Bladder microvascular endothelial cell (primary cell): Measurements from ENCODE around the gene CATSPER4. TPM values are rescaled to one million over a fixed set of nuclear protein-coding genes. Genes with fewer than 3 reads are reported as not detected.

Experiments
- total RNA-seq: library from RNA; depleted of rRNA; stranded (reverse); fragments of >200 nt; gene quantifications from 2 replicates; pipeline ENCODE4 v1.2.3, GENCODE V29; 2014

Gene CATSPER4
- not detected in 2 replicates for total RNA-seq

GRCh38 chr1:26190373-26190987 lies at the start of gene CATSPER4:
Gene CATSPER4, plus strand, starts transcription at chr1:26190602. Its CDS starts 26 bp downstream, at chr1:26190628.

GRCh38 chr1:26158908-26159742 lies 31.3 kb upstream of the CATSPER4 start, which contains the start of gene FAM110D:
Gene FAM110D, plus strand, starts transcription at chr1:26159079. Its CDS starts 2,213 bp downstream, at chr1:26161292.

GRCh38 chr1:26168410-26169197 lies 21.8 kb upstream of the CATSPER4 start, which contains the start of gene C1orf232:
Gene C1orf232, minus strand, starts transcription at chr1:26168963. Its CDS starts 464 bp downstream, at chr1:26168499.

GRCh38 chr1:26169669-26170471 lies 20.5 kb upstream of the CATSPER4 start, which contains the start of gene ZNF593:
Gene ZNF593, plus strand, starts transcription at chr1:26169908. Its CDS starts 76 bp downstream, at chr1:26169984.

GRCh38 chr1:26171084-26172072 lies 19.0 kb upstream of the CATSPER4 start, which contains the start of gene ZNF593OS:
Gene ZNF593OS, minus strand, starts transcription at chr1:26171832. Its CDS starts 171 bp downstream, at chr1:26171661.

GRCh38 chr1:26177182-26177684 lies 13.2 kb upstream of the CATSPER4 start, which contains the start of gene CNKSR1:
Gene CNKSR1, plus strand, starts transcription at chr1:26177491. Its CDS starts 57 bp downstream, at chr1:26177548.

GRCh38 chr1:26233903-26234643 lies 43.7 kb downstream of the CATSPER4 start, which contains the start of gene CEP85:
Gene CEP85, plus strand, starts transcription at chr1:26234200. Its CDS starts 5,584 bp downstream, at chr1:26239784.

Other genes starting within 250 kb of the CATSPER4 start
- gene PAFAH2, start 192.5 kb upstream of the CATSPER4 start, total RNA-seq = 3.6 and 17.9 TPM in 2 replicates
- not detected in 2 replicates for gene EXTL1, start 168.8 kb upstream of the CATSPER4 start, total RNA-seq
- not detected in 2 replicates for gene SLC30A2, start 144.5 kb upstream of the CATSPER4 start, total RNA-seq
- under 0.01 TPM in 1 of 2 replicates, not detected in the other for gene TRIM63, start 123.0 kb upstream of the CATSPER4 start, total RNA-seq
- gene PDIK1L, start 78.8 kb upstream of the CATSPER4 start, total RNA-seq = 3.2 and 4.2 TPM in 2 replicates
- 3.1 and 7.9 TPM in 2 replicates for gene FAM110D, start 31.5 kb upstream of the CATSPER4 start, total RNA-seq
- not detected in 2 replicates for gene C1orf232, start 21.6 kb upstream of the CATSPER4 start, total RNA-seq
- gene ZNF593, start 20.7 kb upstream of the CATSPER4 start, total RNA-seq = 15.6 and 29.1 TPM in 2 replicates
- not detected in 2 replicates for gene ZNF593OS, start 18.8 kb upstream of the CATSPER4 start, total RNA-seq
- gene CNKSR1, start 13.1 kb upstream of the CATSPER4 start, total RNA-seq = 0.31 TPM in 1 of 2 replicates, not detected in the other
- gene CEP85, start 43.6 kb downstream of the CATSPER4 start, total RNA-seq = 8.6 and 12.3 TPM in 2 replicates
- gene SH3BGRL3, start 89.5 kb downstream of the CATSPER4 start, total RNA-seq = 14.6 and 20.7 TPM in 2 replicates
- gene UBXN11, start 116.0 kb downstream of the CATSPER4 start, total RNA-seq = 2.3 and 4.5 TPM in 2 replicates
- not detected in 2 replicates for gene CD52, start 127.4 kb downstream of the CATSPER4 start, total RNA-seq
- gene CRYBG2, start 163.5 kb downstream of the CATSPER4 start, total RNA-seq = 0.31 TPM in 1 of 2 replicates, not detected in the other
- not detected in 2 replicates for gene ZNF683, start 182.1 kb downstream of the CATSPER4 start, total RNA-seq
- not detected in 2 replicates for gene LIN28A, start 220.2 kb downstream of the CATSPER4 start, total RNA-seq
- 33.0 and 56.8 TPM in 2 replicates for gene DHDDS, start 241.7 kb downstream of the CATSPER4 start, total RNA-seq